GM12878 (cell line): ENCODE measurements around the gene ASAP3. TPM values are rescaled to one million over a fixed set of nuclear protein-coding genes. Genes with fewer than 3 reads are reported as not detected.
A peak's percentile ranks its signal among the peaks of the same experiment; 100 is the strongest.

Experiments used
- CBX3 ChIP-seq: fragments of 200-600 bp; sonication (generic); IDR thresholded peaks from 2 replicates; pipeline ENCODE4 v1.6.1; 2016; ENCODE audit warnings: low read depth, borderline replicate concordance
- ESRRA ChIP-seq: IDR thresholded peaks from 2 replicates; pipeline ENCODE4 v1.6.1; 2012; ENCODE audit warnings: mild to moderate bottlenecking, low read length, improper control_type of control experiment
- EZH2 ChIP-seq: IDR thresholded peaks from 2 replicates; pipeline ENCODE4 v1.6.1; 2012; ENCODE audit warnings: low read depth, mild to moderate bottlenecking, control low read depth, inconsistent platforms, low read length, borderline replicate concordance; ENCODE audit not compliant: control insufficient read depth
- FOXK2 ChIP-seq: fragments of 450-650 bp; IDR thresholded peaks from 2 replicates; pipeline ENCODE4 v1.6.1; 2017; ENCODE audit warnings: mild to moderate bottlenecking, moderate library complexity
- HSF1 ChIP-seq: fragments of 150-350 bp; IDR thresholded peaks from 2 replicates; pipeline ENCODE4 v1.6.1; 2014; ENCODE audit warnings: mild to moderate bottlenecking, low read depth, low read length
- NR2F1 ChIP-seq: fragments of 450-650 bp; conservative IDR thresholded peaks from 2 replicates; pipeline ENCODE4 v1.6.1; 2017; ENCODE audit warnings: mild to moderate bottlenecking
- PML ChIP-seq: IDR thresholded peaks from 2 replicates; pipeline ENCODE4 v1.6.1; 2012; ENCODE audit warnings: low read length, inconsistent platforms
- POLR2AphosphoS5 ChIP-seq: IDR thresholded peaks from 2 replicates; pipeline ENCODE4 v1.6.1; 2011; ENCODE audit warnings: mild to moderate bottlenecking, low read length, inconsistent platforms
- RCOR1 ChIP-seq: conservative IDR thresholded peaks from 2 replicates; pipeline ENCODE4 v1.6.1; 2012; ENCODE audit warnings: low read depth, low read length, improper control_type of control experiment
- USF2 ChIP-seq: IDR thresholded peaks from 2 replicates; pipeline ENCODE4 v1.6.1; 2011; ENCODE audit warnings: low read depth, low read length, improper control_type of control experiment, borderline replicate concordance
- ZNF592 ChIP-seq: fragments of 450-650 bp; IDR thresholded peaks from 2 replicates; pipeline ENCODE4 v1.6.1; 2017; ENCODE audit warnings: mild to moderate bottlenecking, moderate library complexity
- ZZZ3 ChIP-seq: IDR thresholded peaks from 2 replicates; pipeline ENCODE4 v1.6.1; 2011; ENCODE audit warnings: low read depth; ENCODE audit not compliant: control insufficient read depth, insufficient read length
- polyA plus RNA-seq, 11 experiments: library from polyadenylated mRNA; depleted of rRNA in 4 of 11; unstranded in 6 of 11; stranded (reverse) in 5 of 11; fragments of >200 nt; fragmentation: Nextera tagmentation in 4 of 11; fragmentation: Illumina TruSeq in 1 of 11; extraction: Ambion mirVana in 4 of 11; extraction: Trizol in 1 of 11; gene quantifications; 1 replicate in 1 of 11; 2 replicates in 10 of 11; pipeline versions ENCODE4 v1.2.1 to v1.2.3, GENCODE V29; 2011 to 2016; ENCODE audit warnings: inconsistent platforms in 2 of 11, missing spikeins in 2 of 11, low read depth in 1 of 11
- total RNA-seq, 4 experiments: library from RNA; depleted of rRNA in 3 of 4; stranded (reverse); fragments of >200 nt in 3 of 4; fragmentation: Illumina TruSeq in 1 of 4; extraction: Trizol in 1 of 4; gene quantifications; 2 replicates each; pipeline versions ENCODE4 v1.2.1 to v1.2.3, GENCODE V29; 2013 to 2021
- TF ChIP-seq, protein P1 (sequence below): fragments of 450-650 bp; IDR thresholded peaks from 2 replicates; pipeline ENCODE4 v1.6.1; 2017; ENCODE audit warnings: low read depth, mild to moderate bottlenecking, moderate library complexity
- TF ChIP-seq, protein P2 (sequence below): fragments of 450-650 bp; IDR thresholded peaks from 2 replicates; pipeline ENCODE4 v1.6.1; 2014; ENCODE audit warnings: mild to moderate bottlenecking
- TF ChIP-seq, protein P3 (sequence below): IDR thresholded peaks from 2 replicates; pipeline ENCODE4 v1.6.1; 2012; ENCODE audit warnings: low read length, inconsistent platforms
- TF ChIP-seq, protein P4 (sequence below): fragments of 450-650 bp; IDR thresholded peaks from 2 replicates; pipeline ENCODE4 v1.6.1; 2016; ENCODE audit warnings: mild to moderate bottlenecking

ASAP3 gene
- total and polyA plus RNA-seq, 10 of the 15 experiments (the other 5 are each of a cell fraction or from before 2014, with no cell fraction given) = 0.04 to 0.92 (median 0.34) TPM; not detected in 1

- TF ChIP-seq POLR2AphosphoS5 (0 out of 2 replicates have a peak, but pooled peaks have one; percentile 14), USF2 (no peak), CBX3 (no peak), NR2F1 (0 out of 2 replicates have a peak, but pooled peaks have one; percentile 9), ZNF592 (no peak), ESRRA (no peak), EZH2 (no peak), PML (no peak), ZZZ3 (no peak), HSF1 (no peak), RCOR1 (no peak), FOXK2 (no peak)
- TF ChIP-seq, protein P1, sequence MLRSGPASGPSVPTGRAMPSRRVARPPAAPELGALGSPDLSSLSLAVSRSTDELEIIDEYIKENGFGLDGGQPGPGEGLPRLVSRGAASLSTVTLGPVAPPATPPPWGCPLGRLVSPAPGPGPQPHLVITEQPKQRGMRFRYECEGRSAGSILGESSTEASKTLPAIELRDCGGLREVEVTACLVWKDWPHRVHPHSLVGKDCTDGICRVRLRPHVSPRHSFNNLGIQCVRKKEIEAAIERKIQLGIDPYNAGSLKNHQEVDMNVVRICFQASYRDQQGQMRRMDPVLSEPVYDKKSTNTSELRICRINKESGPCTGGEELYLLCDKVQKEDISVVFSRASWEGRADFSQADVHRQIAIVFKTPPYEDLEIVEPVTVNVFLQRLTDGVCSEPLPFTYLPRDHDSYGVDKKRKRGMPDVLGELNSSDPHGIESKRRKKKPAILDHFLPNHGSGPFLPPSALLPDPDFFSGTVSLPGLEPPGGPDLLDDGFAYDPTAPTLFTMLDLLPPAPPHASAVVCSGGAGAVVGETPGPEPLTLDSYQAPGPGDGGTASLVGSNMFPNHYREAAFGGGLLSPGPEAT = peak; percentile 77
- TF ChIP-seq, protein P2, sequence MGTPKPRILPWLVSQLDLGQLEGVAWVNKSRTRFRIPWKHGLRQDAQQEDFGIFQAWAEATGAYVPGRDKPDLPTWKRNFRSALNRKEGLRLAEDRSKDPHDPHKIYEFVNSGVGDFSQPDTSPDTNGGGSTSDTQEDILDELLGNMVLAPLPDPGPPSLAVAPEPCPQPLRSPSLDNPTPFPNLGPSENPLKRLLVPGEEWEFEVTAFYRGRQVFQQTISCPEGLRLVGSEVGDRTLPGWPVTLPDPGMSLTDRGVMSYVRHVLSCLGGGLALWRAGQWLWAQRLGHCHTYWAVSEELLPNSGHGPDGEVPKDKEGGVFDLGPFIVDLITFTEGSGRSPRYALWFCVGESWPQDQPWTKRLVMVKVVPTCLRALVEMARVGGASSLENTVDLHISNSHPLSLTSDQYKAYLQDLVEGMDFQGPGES = no peak
- TF ChIP-seq, protein P3, sequence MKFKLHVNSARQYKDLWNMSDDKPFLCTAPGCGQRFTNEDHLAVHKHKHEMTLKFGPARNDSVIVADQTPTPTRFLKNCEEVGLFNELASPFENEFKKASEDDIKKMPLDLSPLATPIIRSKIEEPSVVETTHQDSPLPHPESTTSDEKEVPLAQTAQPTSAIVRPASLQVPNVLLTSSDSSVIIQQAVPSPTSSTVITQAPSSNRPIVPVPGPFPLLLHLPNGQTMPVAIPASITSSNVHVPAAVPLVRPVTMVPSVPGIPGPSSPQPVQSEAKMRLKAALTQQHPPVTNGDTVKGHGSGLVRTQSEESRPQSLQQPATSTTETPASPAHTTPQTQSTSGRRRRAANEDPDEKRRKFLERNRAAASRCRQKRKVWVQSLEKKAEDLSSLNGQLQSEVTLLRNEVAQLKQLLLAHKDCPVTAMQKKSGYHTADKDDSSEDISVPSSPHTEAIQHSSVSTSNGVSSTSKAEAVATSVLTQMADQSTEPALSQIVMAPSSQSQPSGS = no peak
- TF ChIP-seq, protein P4, sequence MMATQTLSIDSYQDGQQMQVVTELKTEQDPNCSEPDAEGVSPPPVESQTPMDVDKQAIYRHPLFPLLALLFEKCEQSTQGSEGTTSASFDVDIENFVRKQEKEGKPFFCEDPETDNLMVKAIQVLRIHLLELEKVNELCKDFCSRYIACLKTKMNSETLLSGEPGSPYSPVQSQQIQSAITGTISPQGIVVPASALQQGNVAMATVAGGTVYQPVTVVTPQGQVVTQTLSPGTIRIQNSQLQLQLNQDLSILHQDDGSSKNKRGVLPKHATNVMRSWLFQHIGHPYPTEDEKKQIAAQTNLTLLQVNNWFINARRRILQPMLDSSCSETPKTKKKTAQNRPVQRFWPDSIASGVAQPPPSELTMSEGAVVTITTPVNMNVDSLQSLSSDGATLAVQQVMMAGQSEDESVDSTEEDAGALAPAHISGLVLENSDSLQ = no peak
Measured at GRCh38 chr1:23530747-23531561, 47.0 kb upstream of the ASAP3 start, which contains the start of gene E2F2 (continued).
